ENCODE results near the gene SPDEF.

DNA sequence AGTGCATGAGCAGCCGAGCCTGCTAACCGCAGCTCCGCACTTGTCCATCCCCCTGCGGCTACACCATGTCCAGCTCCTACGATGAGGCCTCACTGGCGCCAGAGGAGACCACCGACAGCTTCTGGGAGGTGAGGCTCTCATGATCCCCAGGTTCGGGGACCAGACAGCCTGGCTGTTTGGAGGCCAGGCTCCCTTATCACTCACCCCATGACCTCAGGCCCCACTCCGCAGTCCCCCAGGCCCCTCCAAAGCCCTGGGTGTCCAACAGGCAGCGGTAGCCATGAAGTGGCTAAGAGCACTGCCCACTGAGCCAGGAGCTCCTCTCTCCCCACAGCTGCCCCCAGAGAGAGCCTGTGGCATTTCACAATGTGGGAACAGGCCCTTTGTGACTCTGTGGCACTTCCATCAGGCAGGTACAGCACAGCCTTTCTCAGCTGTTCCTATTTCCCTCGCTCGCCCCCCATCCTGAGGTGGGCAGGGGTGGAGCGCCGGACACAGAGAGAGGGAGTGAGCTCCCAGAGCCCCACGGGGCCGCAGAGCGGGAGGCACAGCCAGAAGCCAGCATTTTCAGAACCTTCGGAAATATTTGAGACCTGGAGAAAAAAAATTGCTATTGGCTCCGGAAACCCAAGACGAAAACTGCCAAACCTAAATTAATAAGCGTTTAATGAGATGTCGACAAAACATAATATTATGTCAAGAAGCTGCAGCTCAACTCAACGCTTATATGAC lies 29.7 kb downstream of the SPDEF start:
- no peak for TF ChIP-seq CTCF (optimal IDR thresholded peaks at IDR 0.05 in 1 of 3, IDR thresholded peaks at IDR 0.05 in 1 of 3, conservative IDR thresholded peaks at IDR 0.05 in 1 of 3; ENCODE audit: extremely low read depth in 1 of 3, insufficient read depth in 2 of 3, low read length in 3 of 3)
- no peak for TF ChIP-seq EZH2 (IDR thresholded peaks at IDR 0.05; ENCODE audit: low read length)
